ENCODE measurements around the gene LYRM2. TPM values are rescaled to one million over a fixed set of nuclear protein-coding genes. Genes with fewer than 3 reads are reported as not detected.

LYRM2 gene
- total and polyA plus RNA-seq, 9 of the 15 experiments (the other 6 are each of a cell fraction or from before 2014, with no cell fraction given), result 13.9 to 115 (median 42.9) TPM

- TF ChIP-seq CTCFL (IDR thresholded peaks at IDR 0.05; ENCODE audit: borderline replicate concordance, insufficient read depth, low read depth, low read length, poor library complexity, severe bottlenecking), result no peak
Measured at GRCh38 chr6:89518352-89519055, 120.0 kb downstream of the LYRM2 start (continued).

Other genes with a start within 250 kb of the LYRM2 start
- gene RRAGD, start 226.5 kb downstream of the LYRM2 start, total RNA-seq (2014; rRNA removed), result not detected in 2 replicates
- not detected in 2 replicates for gene RRAGD, start 226.5 kb downstream of the LYRM2 start, total RNA-seq (2014; rRNA removed; fragmentation: Illumina TruSeq; extraction: Trizol)
- gene RRAGD, start 226.5 kb downstream of the LYRM2 start, total RNA-seq (2015; rRNA removed; fragmentation: Illumina TruSeq; extraction: Trizol), result 0.07 TPM in 1 of 2 replicates, not detected in the other
- 0.04 TPM in 1 of 2 replicates, not detected in the other for gene RRAGD, start 226.5 kb downstream of the LYRM2 start, total RNA-seq (2021)
- 0.03 and 0.24 TPM in 2 replicates for gene RRAGD, start 226.5 kb downstream of the LYRM2 start, polyA plus RNA-seq (2011; rRNA removed)
- not detected in 2 replicates for gene RRAGD, start 226.5 kb downstream of the LYRM2 start, polyA plus RNA-seq (2014; fragmentation: Illumina TruSeq; extraction: Trizol)
- not detected for gene RRAGD, start 226.5 kb downstream of the LYRM2 start, polyA plus RNA-seq (2014; fragmentation: Nextera tagmentation; extraction: Ambion mirVana)
- not detected in 2 replicates for gene RRAGD, start 226.5 kb downstream of the LYRM2 start, polyA plus RNA-seq (2014; rRNA removed)
- gene ANKRD6, start 205.6 kb downstream of the LYRM2 start, total RNA-seq (2014; rRNA removed), result not detected in 2 replicates
- gene ANKRD6, start 205.6 kb downstream of the LYRM2 start, total RNA-seq (2014; rRNA removed; fragmentation: Illumina TruSeq; extraction: Trizol), result 0.22 TPM in 1 of 2 replicates, not detected in the other
- gene ANKRD6, start 205.6 kb downstream of the LYRM2 start, total RNA-seq (2015; rRNA removed; fragmentation: Illumina TruSeq; extraction: Trizol), result not detected in 2 replicates
- gene ANKRD6, start 205.6 kb downstream of the LYRM2 start, total RNA-seq (2021), result 0.13 TPM in 1 of 2 replicates, not detected in the other
- gene ANKRD6, start 205.6 kb downstream of the LYRM2 start, polyA plus RNA-seq (2011; rRNA removed), result 0.08 and 0.23 TPM in 2 replicates
- gene ANKRD6, start 205.6 kb downstream of the LYRM2 start, polyA plus RNA-seq (2014; fragmentation: Illumina TruSeq; extraction: Trizol), result not detected in 2 replicates
- under 1 TPM; 0.04 TPM for gene ANKRD6, start 205.6 kb downstream of the LYRM2 start, polyA plus RNA-seq (2014; fragmentation: Nextera tagmentation; extraction: Ambion mirVana)
- 1.3 TPM in 1 of 2 replicates, not detected in the other for gene ANKRD6, start 205.6 kb downstream of the LYRM2 start, polyA plus RNA-seq (2014; rRNA removed)
- 43.0 and 51.1 TPM in 2 replicates for gene MDN1, start 181.0 kb upstream of the LYRM2 start, total RNA-seq (2014; rRNA removed)
- 69.2 and 73.9 TPM in 2 replicates for gene MDN1, start 181.0 kb upstream of the LYRM2 start, total RNA-seq (2014; rRNA removed; fragmentation: Illumina TruSeq; extraction: Trizol)
- gene MDN1, start 181.0 kb upstream of the LYRM2 start, total RNA-seq (2015; rRNA removed; fragmentation: Illumina TruSeq; extraction: Trizol), result 66.8 and 67.6 TPM in 2 replicates
- gene MDN1, start 181.0 kb upstream of the LYRM2 start, total RNA-seq (2021), result 93.6 and 98.9 TPM in 2 replicates
- gene MDN1, start 181.0 kb upstream of the LYRM2 start, polyA plus RNA-seq (2011; rRNA removed), result 37.8 and 39.8 TPM in 2 replicates
- 44.1 and 48.7 TPM in 2 replicates for gene MDN1, start 181.0 kb upstream of the LYRM2 start, polyA plus RNA-seq (2014; fragmentation: Illumina TruSeq; extraction: Trizol)
- 10 to 100 TPM; 25.6 to 27.8 TPM for gene MDN1, start 181.0 kb upstream of the LYRM2 start, polyA plus RNA-seq (2014; fragmentation: Nextera tagmentation; extraction: Ambion mirVana)
- 28.1 and 37.8 TPM in 2 replicates for gene MDN1, start 181.0 kb upstream of the LYRM2 start, polyA plus RNA-seq (2014; rRNA removed)
- gene CASP8AP2, start 191.1 kb upstream of the LYRM2 start, total RNA-seq (2014; rRNA removed), result 12.1 and 12.5 TPM in 2 replicates
- gene CASP8AP2, start 191.1 kb upstream of the LYRM2 start, total RNA-seq (2014; rRNA removed; fragmentation: Illumina TruSeq; extraction: Trizol), result 27.6 and 34.8 TPM in 2 replicates
- gene CASP8AP2, start 191.1 kb upstream of the LYRM2 start, total RNA-seq (2015; rRNA removed; fragmentation: Illumina TruSeq; extraction: Trizol), result 29.3 and 30.0 TPM in 2 replicates
- 19.1 TPM in 2 replicates for gene CASP8AP2, start 191.1 kb upstream of the LYRM2 start, total RNA-seq (2021)
- gene CASP8AP2, start 191.1 kb upstream of the LYRM2 start, polyA plus RNA-seq (2011; rRNA removed), result 18.7 and 20.9 TPM in 2 replicates
- 15.9 and 19.5 TPM in 2 replicates for gene CASP8AP2, start 191.1 kb upstream of the LYRM2 start, polyA plus RNA-seq (2014; fragmentation: Illumina TruSeq; extraction: Trizol)
- gene CASP8AP2, start 191.1 kb upstream of the LYRM2 start, polyA plus RNA-seq (2014; fragmentation: Nextera tagmentation; extraction: Ambion mirVana), result 10 to 100 TPM; 10.6 to 14.6 TPM
- gene CASP8AP2, start 191.1 kb upstream of the LYRM2 start, polyA plus RNA-seq (2014; rRNA removed), result 11.3 and 13.3 TPM in 2 replicates

Measured in K562 (cell line).